IPS-15b (cell line): ENCODE measurements around the gene PDSS2.

Source experiments
- H3K27me3 ChIP-seq: one replicate; pipeline ENCODE4 v1.6.1; 2013; ENCODE audit warnings: low read length; ENCODE audit not compliant: control insufficient read depth, insufficient read depth
- H3K36me3 ChIP-seq: one replicate; pipeline ENCODE4 v1.6.1; 2013; ENCODE audit warnings: low read length; ENCODE audit not compliant: control insufficient read depth, insufficient read depth
- H3K4me1 ChIP-seq: one replicate; pipeline ENCODE4 v1.6.1; 2013; ENCODE audit warnings: mild to moderate bottlenecking, low read length; ENCODE audit not compliant: control insufficient read depth, insufficient read depth
- H3K4me3 ChIP-seq: one replicate; pipeline ENCODE4 v1.5.1; 2013; ENCODE audit warnings: low read depth, low read length
- H3K9ac ChIP-seq: one replicate; pipeline ENCODE4 v1.6.1; 2013; ENCODE audit warnings: low read depth, mild to moderate bottlenecking, low read length
- H3K9me3 ChIP-seq: one replicate; pipeline ENCODE4 v1.6.1; 2013; ENCODE audit warnings: mild to moderate bottlenecking, low read length; ENCODE audit not compliant: control insufficient read depth, insufficient read depth

The PDSS2 gene, protein sequence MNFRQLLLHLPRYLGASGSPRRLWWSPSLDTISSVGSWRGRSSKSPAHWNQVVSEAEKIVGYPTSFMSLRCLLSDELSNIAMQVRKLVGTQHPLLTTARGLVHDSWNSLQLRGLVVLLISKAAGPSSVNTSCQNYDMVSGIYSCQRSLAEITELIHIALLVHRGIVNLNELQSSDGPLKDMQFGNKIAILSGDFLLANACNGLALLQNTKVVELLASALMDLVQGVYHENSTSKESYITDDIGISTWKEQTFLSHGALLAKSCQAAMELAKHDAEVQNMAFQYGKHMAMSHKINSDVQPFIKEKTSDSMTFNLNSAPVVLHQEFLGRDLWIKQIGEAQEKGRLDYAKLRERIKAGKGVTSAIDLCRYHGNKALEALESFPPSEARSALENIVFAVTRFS

DNA sequence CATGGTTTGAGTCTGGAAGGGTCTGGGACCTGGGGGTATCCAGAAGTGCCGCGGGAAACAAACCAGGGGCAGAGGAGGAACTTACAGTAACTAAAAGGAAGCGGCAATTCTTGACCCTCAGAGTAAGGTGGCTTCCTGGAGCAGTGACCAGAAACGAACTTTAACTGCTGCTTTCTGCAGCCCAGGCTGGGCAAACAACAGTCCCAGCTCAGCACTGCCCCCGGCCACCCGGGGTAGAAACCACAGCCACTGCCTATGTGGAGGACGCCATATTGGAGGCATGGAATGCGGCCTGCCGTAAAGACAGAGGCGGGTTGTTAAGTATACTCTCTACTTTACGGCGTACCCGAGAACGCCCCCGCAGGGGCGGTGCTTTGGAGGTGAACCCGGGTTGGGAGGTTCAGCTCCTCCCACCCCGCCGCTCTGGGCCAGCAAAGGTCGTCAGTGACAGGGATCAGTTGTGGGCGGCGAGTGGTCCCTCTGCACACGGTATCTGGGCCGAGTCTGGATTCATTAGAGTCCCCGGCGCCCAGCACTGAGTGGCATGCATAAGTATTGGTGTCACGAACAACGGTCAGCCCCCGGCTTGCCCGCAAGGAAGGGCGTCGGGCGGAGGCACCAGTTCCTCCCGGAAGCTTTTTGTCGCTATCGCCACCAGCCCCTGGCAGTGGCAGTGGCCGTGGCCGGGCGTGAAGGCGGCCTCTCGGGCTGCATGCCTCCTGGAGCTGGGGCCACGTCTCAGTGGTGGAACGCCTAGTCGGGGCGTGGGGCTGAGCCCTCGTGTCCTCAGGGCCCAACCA lies at the start of gene PDSS2:
TSS of gene PDSS2 (minus strand) at position 282 of the 800 bp plus-strand sequence. CDS start at position 3, 279 bp downstream.
- peaks cover 5% of the 10 kb centered on the region for H3K4me1 ChIP-seq
- peak within 1 kb of the TSS; percentile 100 for H3K4me3 ChIP-seq
- no peaks in the 10 kb centered on the region for H3K27me3 ChIP-seq
- no peaks in the 10 kb centered on the region for H3K36me3 ChIP-seq
- H3K9ac ChIP-seq: peak within 1 kb of the TSS; percentile 98
- H3K9me3 ChIP-seq: no peaks in the 10 kb centered on the region

DNA sequence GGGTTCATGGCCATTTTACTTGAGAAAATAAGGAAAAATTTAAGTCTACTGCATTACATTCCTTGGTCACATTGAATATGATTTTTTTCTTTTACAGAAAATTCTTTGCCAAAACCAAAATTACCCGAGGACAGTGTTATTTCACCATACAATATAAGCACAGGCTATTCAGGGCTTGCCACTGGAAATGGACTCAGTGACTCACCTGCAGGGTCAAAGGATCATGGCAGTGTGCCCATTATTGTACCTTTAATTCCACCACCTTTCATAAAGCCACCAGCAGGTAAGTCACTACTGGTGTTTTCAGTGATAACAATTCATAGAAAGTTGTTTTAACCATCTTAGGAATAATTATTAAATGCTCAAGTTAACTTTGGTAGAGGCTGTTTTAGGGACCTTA lies 46.8 kb upstream of the PDSS2 start:
- H3K9ac ChIP-seq: no peak overlapping the region
- peaks cover 24% of the 10 kb centered on the region for H3K4me1 ChIP-seq
- no peaks in the 10 kb centered on the region for H3K27me3 ChIP-seq
- H3K36me3 ChIP-seq: no peaks in the 10 kb centered on the region
- H3K9me3 ChIP-seq: no peaks in the 10 kb centered on the region
- no peak overlapping the region for H3K4me3 ChIP-seq

DNA sequence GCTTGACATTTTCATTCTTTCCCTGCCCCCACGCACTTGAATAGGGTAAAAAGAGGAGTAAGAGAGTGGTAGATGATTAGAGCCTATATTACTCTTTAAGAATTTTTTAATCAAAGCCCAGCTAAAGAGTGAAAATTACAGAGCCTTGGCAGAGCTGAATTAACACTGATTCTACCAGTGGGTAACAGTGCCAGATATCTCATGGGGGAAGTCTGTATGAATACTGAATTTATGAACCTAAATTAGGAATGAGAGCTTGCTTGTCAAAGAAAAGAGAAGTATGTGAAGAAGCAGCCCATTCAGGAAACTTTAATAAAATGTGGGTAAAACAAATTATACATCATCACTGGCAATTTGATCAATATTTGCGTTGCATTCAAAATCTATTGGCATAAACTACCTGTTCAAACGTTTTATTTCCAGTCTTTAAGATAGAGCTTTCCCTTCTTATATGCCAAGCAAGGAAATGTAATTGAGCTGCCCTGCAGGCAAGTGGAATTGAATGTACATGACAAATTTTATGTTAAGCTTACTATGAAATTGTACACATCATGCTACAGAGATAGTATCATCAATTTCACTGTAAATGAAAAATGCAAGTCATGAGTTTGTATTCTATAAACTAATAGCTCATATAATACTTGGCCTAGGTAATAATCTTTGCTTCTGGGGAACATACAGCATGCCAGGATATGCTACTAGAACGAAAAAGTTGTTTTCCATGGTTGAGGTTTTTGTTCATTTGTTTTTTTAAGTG lies 45.1 kb upstream of the PDSS2 start:
- peaks cover 10% of the 10 kb centered on the region for H3K4me1 ChIP-seq
- no peaks in the 10 kb centered on the region for H3K36me3 ChIP-seq
- H3K27me3 ChIP-seq: no peaks in the 10 kb centered on the region
- no peak overlapping the region for H3K9ac ChIP-seq
- no peaks in the 10 kb centered on the region for H3K9me3 ChIP-seq
- no peak overlapping the region for H3K4me3 ChIP-seq

DNA sequence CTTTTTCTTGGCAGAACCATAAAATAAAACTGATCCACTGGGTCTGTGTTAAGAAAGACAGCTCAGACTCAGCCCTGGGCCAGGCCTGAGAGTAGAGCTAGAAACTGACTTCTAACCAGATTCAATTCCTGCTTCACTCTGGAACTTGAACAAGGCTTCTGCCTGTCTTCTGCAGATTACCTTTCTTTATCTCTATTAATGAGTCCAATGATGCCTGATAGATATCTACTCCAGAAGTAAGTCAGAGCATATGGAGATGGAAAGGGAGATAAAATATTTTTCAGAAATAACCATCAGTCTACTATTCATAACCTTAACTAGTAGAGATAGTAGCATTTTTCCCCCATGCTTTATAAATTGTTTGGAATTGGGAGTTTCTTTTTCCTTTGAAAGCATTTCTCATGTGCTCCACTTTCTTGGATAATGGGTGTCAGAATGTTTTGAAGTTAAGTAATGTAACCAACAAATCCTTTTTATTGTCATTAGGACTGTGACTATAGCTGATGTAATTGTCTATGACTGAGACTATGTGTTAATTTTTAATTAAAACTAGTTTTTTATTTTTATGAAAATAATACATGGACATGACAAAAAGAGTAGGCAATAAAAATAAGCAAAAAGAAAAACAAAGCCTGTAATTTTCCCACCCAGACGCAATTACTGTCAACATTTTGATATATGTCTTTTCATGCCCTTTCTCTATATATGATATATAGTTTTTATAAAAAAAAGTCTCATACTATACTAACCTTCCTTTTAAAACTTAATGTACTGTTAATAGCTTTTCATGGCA lies 37.7 kb upstream of the PDSS2 start:
- Histone ChIP-seq H3K4me3 (no peak overlapping the region), H3K36me3 (no peaks in the 10 kb centered on the region), H3K27me3 (peaks cover 10% of the 10 kb centered on the region), H3K4me1 (peaks cover 10% of the 10 kb centered on the region), H3K9me3 (no peaks in the 10 kb centered on the region), H3K9ac (no peak overlapping the region)

DNA sequence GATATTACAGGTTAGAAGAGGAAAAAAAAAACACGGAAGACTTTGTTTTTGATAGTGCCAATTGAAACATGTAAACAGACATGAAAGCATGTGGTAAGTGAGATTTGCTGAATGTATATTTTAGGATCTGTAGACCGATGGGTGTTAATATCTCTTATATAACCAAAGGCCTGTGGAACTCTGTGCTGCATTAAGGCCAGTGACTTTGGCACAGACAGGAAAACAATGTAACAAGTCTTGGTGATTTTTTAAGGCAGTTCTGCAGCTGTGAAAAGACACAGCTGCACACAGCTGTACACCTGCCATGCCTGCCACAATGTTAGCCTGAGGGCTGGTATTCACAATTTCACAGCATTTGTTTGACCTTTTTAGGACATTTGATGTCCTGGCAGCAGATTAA lies 36.6 kb upstream of the PDSS2 start:
- H3K4me1 ChIP-seq: peaks cover 14% of the 10 kb centered on the region
- H3K4me3 ChIP-seq: no peak overlapping the region
- H3K9me3 ChIP-seq: no peaks in the 10 kb centered on the region
- peaks cover 18% of the 10 kb centered on the region for H3K27me3 ChIP-seq
- no peaks in the 10 kb centered on the region for H3K36me3 ChIP-seq
- no peak overlapping the region for H3K9ac ChIP-seq

DNA sequence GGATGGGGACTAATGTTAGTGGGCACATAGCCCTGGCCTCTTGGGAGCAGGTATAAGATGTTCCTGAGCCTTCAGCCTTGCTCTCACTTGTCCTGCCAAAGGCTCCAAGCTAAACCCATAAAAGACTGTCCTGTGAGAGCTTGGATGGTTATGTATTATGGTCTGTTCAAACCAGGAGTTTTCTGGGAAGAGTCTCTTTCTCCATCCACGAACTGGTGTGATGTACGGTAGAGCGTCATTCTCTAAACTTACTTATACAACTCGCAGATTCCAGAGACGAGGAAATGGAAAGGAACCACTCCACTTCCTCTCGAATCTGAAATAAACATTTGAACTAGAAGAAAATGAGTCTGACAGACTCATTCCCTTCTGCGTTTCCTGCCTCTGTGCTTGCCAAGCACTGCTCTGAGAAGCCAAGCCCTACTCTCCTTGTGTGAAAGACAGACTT lies 35.9 kb upstream of the PDSS2 start:
- H3K27me3 ChIP-seq: peaks cover 18% of the 10 kb centered on the region
- H3K9me3 ChIP-seq: no peaks in the 10 kb centered on the region
- no peaks in the 10 kb centered on the region for H3K36me3 ChIP-seq
- H3K4me3 ChIP-seq: no peak overlapping the region
- no peak overlapping the region for H3K9ac ChIP-seq
- peaks cover 14% of the 10 kb centered on the region for H3K4me1 ChIP-seq

DNA sequence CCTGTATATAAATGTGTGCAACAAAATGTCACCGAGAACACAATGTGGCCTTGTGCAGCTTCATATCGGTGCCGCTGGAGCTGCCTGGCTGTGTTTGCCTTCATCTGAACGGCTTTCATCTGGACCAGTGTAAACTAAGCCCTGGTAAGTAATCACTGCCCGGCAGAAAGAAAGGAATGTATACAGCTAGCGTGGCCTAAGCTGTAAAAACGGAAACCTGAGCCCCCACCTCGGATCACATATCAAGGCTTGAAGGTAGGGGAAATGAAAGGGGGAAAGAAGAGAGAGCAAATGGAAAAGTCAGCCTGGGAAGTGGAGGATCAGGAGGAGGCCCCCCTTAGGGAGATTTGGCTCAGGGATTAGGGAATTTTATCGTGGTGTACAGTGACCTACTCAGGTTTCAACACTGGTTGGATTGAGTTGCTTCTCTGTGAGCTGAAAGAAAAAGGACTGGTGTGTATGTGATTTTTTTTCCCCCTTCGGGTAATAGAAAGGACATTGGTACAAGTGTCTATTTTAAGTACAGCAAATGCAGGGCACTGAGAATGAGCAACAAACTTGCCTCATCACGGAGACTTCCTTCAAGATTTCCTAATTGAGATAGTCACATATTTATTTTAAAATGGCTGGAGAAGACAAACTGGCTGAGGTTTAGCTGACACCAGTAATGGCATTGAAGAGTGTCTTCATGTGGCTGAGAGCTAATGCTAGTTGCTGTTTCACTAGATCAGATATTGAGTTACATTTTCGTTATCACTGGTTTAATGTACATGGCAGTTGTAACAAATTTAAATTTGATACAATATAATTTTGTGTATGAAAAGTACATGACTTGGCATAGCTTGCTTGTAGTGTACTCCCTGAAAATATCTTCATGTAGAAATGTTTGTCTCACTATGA lies 34.0 kb upstream of the PDSS2 start:
- peaks cover 14% of the 10 kb centered on the region for H3K4me1 ChIP-seq
- H3K9ac ChIP-seq: no peak overlapping the region
- no peaks in the 10 kb centered on the region for H3K36me3 ChIP-seq
- no peaks in the 10 kb centered on the region for H3K9me3 ChIP-seq
- H3K27me3 ChIP-seq: peaks cover 21% of the 10 kb centered on the region
- H3K4me3 ChIP-seq: peak overlapping the region; percentile 4

DNA sequence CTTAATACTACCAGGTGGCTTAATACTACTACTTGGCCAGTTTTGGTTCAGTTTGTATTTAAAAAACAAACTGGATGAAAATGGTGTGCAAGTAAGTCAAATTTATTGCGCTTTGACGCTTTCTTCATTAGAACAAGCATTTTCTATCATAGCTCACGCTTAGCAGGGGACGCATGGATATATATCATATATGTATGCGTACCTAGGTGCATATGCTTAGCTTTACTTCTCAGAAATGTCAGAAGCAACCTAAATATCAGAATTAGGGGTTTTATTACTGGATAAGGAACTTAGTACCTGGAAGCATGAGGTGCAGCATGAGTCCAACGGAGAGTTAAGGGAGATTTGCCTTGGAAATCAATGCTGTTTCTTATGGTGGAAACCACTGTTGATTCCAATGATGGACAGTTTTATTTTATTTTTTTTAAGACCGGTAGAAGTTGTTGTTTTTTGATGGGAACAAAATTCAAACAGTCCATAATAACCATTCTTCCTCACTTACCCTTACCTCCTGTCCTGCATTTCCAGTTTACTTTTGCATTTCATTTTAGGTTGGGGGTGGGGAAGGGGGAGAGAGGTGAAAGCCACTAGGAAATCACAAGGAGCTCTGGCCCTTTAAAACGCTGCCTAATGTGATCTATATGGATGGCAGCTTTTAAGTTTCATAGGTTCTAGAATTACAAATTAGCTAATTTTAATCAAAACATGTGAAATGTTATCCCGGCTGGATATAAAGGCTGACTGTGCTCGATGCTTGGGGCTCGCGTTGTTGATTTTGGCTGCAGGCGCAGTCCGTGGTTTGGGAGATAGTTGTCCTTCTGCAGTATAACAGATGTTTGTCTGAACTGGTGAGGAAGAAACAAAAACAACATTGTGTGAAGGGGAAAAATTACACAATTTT lies 32.6 kb upstream of the PDSS2 start:
- Histone ChIP-seq H3K4me1 (peaks cover 16% of the 10 kb centered on the region), H3K4me3 (peak overlapping the region; percentile 82), H3K9me3 (no peaks in the 10 kb centered on the region), H3K36me3 (no peaks in the 10 kb centered on the region), H3K9ac (no peak overlapping the region), H3K27me3 (peaks cover 35% of the 10 kb centered on the region)

DNA sequence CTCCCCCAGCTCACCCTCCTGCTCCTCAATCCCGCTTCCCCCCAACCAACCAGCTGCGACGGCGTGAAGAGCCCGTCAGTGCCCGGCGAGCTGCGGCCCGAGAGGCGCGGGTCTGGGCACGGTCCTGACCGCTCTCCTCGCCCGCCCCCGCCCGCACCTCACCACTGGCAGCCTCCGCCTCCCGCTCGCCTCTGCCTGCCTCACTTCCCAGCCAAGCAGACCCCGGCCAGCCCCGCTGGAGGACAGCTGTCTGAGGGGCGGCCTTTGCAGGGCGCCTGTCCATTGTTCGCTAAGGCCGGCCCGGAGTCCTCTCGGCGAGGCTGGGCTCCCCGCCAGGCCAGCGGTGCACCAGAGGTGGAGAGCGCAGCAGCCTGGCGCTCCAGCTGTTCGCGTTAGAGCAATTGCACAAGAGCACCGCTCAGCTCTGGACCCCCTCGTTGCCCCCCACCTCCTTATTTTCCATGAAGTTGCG lies 31.8 kb upstream of the PDSS2 start:
- H3K9me3 ChIP-seq: no peaks in the 10 kb centered on the region
- no peaks in the 10 kb centered on the region for H3K36me3 ChIP-seq
- H3K9ac ChIP-seq: no peak overlapping the region
- peaks cover 16% of the 10 kb centered on the region for H3K4me1 ChIP-seq
- H3K27me3 ChIP-seq: peaks cover 43% of the 10 kb centered on the region
- H3K4me3 ChIP-seq: peak overlapping the region; percentile 82
